ENCODE results near the gene USP16. TPM values are rescaled to one million over a fixed set of nuclear protein-coding genes. Genes with fewer than 3 reads are reported as not detected.

Gene USP16
- total RNA-seq, 1 experiment from 2014 or later: 24.1 TPM

- Histone ChIP-seq H3K9me3 (ENCODE audit: low read length) (no peaks in the 10 kb centered on the region), H3F3A (ENCODE audit: low read length, unreplicated experiment) (no peaks in the 10 kb centered on the region), H4K20me1 (ENCODE audit: low read length) (no peaks in the 10 kb centered on the region), H3K9ac (ENCODE audit: low read length) (no peak overlapping the region), H3K4me1 (ENCODE audit: insufficient read depth, low read length) (peaks cover 16% of the 10 kb centered on the region), H3K4me3 (ENCODE audit: low read length) (no peak overlapping the region), H3K27ac (ENCODE audit: low read length) (peak overlapping the region; percentile 7; the same call in 1 of the 2 replicates), H2AFZ (ENCODE audit: low read length) (peak overlapping the region; percentile 31; the same call in 1 of the 2 replicates), H3K36me3 (ENCODE audit: low read depth, low read length) (no peaks in the 10 kb centered on the region), H3K4me2 (ENCODE audit: low read length) (peak overlapping the region; percentile 47), H3K27me3 (ENCODE audit: low read length) (no peaks in the 10 kb centered on the region), H3K9me2 (replicated peaks; ENCODE audit: low read length) (no peaks in the 10 kb centered on the region), H3K79me2 (ENCODE audit: low read length) (no peaks in the 10 kb centered on the region)
- BruUV-seq (replicated peaks): no TSS peak
- CTCF ChIA-PET: interaction anchor here (0.6 to 1.5 kb wide), 5 partner anchors 10 to 473 kb away, joined by 3 to 10 read pairs (median 4); no protein-coding TSS in a partner anchor
- TF ChIP-seq EZH2 (IDR thresholded peaks at IDR 0.05; ENCODE audit: low read length, unreplicated experiment): no peak
- no peak for TF ChIP-seq EZH2phosphoT487 (IDR thresholded peaks at IDR 0.05; ENCODE audit: borderline replicate concordance, low read length)
- TF ChIP-seq, protein P1, sequence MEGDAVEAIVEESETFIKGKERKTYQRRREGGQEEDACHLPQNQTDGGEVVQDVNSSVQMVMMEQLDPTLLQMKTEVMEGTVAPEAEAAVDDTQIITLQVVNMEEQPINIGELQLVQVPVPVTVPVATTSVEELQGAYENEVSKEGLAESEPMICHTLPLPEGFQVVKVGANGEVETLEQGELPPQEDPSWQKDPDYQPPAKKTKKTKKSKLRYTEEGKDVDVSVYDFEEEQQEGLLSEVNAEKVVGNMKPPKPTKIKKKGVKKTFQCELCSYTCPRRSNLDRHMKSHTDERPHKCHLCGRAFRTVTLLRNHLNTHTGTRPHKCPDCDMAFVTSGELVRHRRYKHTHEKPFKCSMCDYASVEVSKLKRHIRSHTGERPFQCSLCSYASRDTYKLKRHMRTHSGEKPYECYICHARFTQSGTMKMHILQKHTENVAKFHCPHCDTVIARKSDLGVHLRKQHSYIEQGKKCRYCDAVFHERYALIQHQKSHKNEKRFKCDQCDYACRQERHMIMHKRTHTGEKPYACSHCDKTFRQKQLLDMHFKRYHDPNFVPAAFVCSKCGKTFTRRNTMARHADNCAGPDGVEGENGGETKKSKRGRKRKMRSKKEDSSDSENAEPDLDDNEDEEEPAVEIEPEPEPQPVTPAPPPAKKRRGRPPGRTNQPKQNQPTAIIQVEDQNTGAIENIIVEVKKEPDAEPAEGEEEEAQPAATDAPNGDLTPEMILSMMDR (conservative IDR thresholded peaks at IDR 0.05; ENCODE audit: low read depth, low read length): no peak
- ATAC-seq (peak; percentile 89), DNase-seq (peak; percentile 84)
- POLR2A ChIA-PET (ENCODE audit: unreplicated experiment): no interaction called here
- intact Hi-C loops (cut with micrococcal nuclease): loop anchor here (1.0 to 2.0 kb wide), 4 partner anchors 54 to 758 kb away; no protein-coding TSS in a partner anchor
Measured at GRCh38 chr21:29091033-29091432, 66.6 kb downstream of the USP16 start.

DNA sequence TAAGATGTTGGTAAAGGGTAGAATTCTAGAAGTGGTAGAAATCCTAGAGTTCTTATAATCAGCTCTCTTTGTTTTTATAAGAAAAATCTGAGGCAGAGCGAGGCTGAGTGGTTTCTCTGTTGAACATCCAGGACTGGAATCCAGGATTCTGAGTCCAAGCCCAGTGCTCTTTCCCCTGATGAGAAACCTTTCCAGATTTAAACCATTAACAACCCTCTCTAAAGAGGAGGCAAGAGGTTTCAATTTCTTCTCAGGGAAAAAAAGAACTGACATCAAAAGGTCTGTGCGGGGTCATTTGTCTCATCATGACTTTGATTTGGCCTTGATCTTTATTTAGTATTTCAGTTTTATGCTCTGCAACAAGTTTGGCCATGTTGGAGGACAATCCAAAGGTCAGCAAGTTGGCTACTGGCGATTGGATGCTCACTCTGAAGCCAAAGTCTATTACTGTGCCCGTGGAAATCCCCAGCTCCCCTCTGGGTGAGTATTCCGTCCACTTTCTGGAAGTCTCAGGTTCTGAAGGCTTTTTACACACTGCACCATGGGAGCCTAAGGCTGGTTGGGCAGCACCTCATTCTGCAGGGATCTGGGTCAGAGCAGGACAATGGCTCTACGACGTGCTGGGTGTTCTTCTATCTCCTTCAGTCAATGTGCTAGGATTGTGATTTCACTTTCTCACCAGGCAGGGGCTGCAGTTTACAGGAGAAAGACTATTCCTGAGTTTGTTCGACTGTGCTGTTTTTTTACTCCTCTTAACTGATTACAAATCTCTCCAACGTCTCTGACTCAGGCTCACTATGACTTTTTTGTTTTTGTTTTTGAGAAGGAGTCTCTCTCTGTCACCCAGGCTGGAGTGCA lies 67.9 kb downstream of the USP16 start:
- Histone ChIP-seq H3K79me2 (ENCODE audit: low read length) (no peaks in the 10 kb centered on the region), H3F3A (ENCODE audit: low read length, unreplicated experiment) (no peaks in the 10 kb centered on the region), H3K4me3 (ENCODE audit: low read length) (no peak overlapping the region), H3K27me3 (ENCODE audit: low read length) (no peaks in the 10 kb centered on the region), H3K27ac (ENCODE audit: low read length) (no peak overlapping the region), H3K9me2 (replicated peaks; ENCODE audit: low read length) (no peaks in the 10 kb centered on the region), H3K36me3 (ENCODE audit: low read depth, low read length) (no peaks in the 10 kb centered on the region), H2AFZ (ENCODE audit: low read length) (no peak overlapping the region), H3K4me2 (ENCODE audit: low read length) (no peak overlapping the region), H3K9me3 (ENCODE audit: low read length) (no peaks in the 10 kb centered on the region), H3K9ac (ENCODE audit: low read length) (no peak overlapping the region), H4K20me1 (ENCODE audit: low read length) (no peaks in the 10 kb centered on the region), H3K4me1 (ENCODE audit: insufficient read depth, low read length) (peaks cover 16% of the 10 kb centered on the region)
- BruUV-seq (replicated peaks): no TSS peak
- no peak for DNase-seq
- POLR2A ChIA-PET (ENCODE audit: unreplicated experiment): no interaction called here
- CTCF ChIA-PET: interaction anchor here (1.5 kb wide), 1 partner anchor 284 kb away, joined by 4 read pairs; no protein-coding TSS in a partner anchor
- ATAC-seq: no peak
- intact Hi-C loops (cut with micrococcal nuclease): no loop called here
- TF ChIP-seq EZH2phosphoT487 (IDR thresholded peaks at IDR 0.05; ENCODE audit: borderline replicate concordance, low read length): no peak
- TF ChIP-seq EZH2 (IDR thresholded peaks at IDR 0.05; ENCODE audit: low read length, unreplicated experiment): no peak
- TF ChIP-seq, protein P1 (conservative IDR thresholded peaks at IDR 0.05; ENCODE audit: low read depth, low read length): no peak
